Panc1 (cell line): ENCODE data around the gene UROC1.

Source experiments
- POLR2AphosphoS5 ChIP-seq: IDR thresholded peaks from 2 replicates; pipeline ENCODE4 v1.6.1; 2012; ENCODE audit warnings: mild to moderate bottlenecking, low read depth, low read length, moderate library complexity
- SIN3A ChIP-seq: IDR thresholded peaks from 2 replicates; pipeline ENCODE4 v1.6.1; 2012; ENCODE audit warnings: low read depth, mild to moderate bottlenecking, low read length, moderate library complexity, borderline replicate concordance; ENCODE audit not compliant: insufficient read depth
- TCF7L2 ChIP-seq: IDR thresholded peaks from 2 replicates; pipeline ENCODE4 v1.6.1; 2011; ENCODE audit warnings: mild to moderate bottlenecking, low read depth, low read length, inconsistent platforms
- TF ChIP-seq, protein P1 (sequence below): fragments of 450-650 bp; IDR thresholded peaks from 2 replicates; pipeline ENCODE4 v1.5.1; 2017; ENCODE audit warnings: mild to moderate bottlenecking
- TF ChIP-seq, protein P2 (sequence below), 2 experiments: IDR thresholded peaks; 2 replicates each; pipeline ENCODE4 v1.6.1; 2011 to 2012; ENCODE audit warnings: low read depth in 2 of 2, control low read depth in 1 of 2, low read length in 1 of 2, mild to moderate bottlenecking in 1 of 2, moderate library complexity in 1 of 2; ENCODE audit not compliant: insufficient read depth in 1 of 2

DNA sequence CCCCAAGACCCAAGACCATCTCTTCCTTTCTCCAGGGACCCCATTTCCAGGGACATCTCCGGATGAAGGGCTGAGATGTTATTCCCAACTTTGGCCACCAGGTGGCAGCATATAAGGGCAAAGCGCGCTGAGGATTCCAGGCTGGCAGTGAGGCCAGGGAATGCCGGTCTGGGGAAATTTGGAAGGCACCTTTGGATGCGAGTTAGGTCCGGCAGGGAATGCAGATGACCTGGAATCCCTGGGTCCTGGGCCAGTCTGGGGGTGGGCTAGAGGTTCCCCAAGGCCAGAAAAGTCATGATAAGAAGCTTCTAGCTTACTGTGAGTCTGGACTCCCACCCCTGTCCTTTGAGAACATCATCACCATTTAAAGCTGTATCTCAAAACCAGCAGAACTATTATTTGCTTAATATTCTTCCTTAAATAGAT lies 4.8 kb upstream of the UROC1 start:
- no peak for TF ChIP-seq POLR2AphosphoS5
- no peak for TF ChIP-seq TCF7L2
- TF ChIP-seq, protein P1, sequence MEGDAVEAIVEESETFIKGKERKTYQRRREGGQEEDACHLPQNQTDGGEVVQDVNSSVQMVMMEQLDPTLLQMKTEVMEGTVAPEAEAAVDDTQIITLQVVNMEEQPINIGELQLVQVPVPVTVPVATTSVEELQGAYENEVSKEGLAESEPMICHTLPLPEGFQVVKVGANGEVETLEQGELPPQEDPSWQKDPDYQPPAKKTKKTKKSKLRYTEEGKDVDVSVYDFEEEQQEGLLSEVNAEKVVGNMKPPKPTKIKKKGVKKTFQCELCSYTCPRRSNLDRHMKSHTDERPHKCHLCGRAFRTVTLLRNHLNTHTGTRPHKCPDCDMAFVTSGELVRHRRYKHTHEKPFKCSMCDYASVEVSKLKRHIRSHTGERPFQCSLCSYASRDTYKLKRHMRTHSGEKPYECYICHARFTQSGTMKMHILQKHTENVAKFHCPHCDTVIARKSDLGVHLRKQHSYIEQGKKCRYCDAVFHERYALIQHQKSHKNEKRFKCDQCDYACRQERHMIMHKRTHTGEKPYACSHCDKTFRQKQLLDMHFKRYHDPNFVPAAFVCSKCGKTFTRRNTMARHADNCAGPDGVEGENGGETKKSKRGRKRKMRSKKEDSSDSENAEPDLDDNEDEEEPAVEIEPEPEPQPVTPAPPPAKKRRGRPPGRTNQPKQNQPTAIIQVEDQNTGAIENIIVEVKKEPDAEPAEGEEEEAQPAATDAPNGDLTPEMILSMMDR, result peak; percentile 95
- TF ChIP-seq, protein P2, sequence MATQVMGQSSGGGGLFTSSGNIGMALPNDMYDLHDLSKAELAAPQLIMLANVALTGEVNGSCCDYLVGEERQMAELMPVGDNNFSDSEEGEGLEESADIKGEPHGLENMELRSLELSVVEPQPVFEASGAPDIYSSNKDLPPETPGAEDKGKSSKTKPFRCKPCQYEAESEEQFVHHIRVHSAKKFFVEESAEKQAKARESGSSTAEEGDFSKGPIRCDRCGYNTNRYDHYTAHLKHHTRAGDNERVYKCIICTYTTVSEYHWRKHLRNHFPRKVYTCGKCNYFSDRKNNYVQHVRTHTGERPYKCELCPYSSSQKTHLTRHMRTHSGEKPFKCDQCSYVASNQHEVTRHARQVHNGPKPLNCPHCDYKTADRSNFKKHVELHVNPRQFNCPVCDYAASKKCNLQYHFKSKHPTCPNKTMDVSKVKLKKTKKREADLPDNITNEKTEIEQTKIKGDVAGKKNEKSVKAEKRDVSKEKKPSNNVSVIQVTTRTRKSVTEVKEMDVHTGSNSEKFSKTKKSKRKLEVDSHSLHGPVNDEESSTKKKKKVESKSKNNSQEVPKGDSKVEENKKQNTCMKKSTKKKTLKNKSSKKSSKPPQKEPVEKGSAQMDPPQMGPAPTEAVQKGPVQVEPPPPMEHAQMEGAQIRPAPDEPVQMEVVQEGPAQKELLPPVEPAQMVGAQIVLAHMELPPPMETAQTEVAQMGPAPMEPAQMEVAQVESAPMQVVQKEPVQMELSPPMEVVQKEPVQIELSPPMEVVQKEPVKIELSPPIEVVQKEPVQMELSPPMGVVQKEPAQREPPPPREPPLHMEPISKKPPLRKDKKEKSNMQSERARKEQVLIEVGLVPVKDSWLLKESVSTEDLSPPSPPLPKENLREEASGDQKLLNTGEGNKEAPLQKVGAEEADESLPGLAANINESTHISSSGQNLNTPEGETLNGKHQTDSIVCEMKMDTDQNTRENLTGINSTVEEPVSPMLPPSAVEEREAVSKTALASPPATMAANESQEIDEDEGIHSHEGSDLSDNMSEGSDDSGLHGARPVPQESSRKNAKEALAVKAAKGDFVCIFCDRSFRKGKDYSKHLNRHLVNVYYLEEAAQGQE (IDR thresholded peaks at IDR 0.05; ENCODE audit: insufficient read depth in 1 of 2, low read depth in 2 of 2, low read length in 1 of 2), result no peak
- TF ChIP-seq SIN3A, result no peak
